D721Med (cell line): ENCODE data around the gene ASH1L.
"Not testable (repeated sequence)": the region's sequence is repeated elsewhere in the genome, so short reads cannot be mapped to it uniquely, and the experiment has no call there.

Experiments used
- DNase-seq: peaks from one replicate; pipeline ENCODE4 v3.0.0; 2011; ENCODE audit warnings: low spot score; ENCODE audit not compliant: insufficient read length
- FAIRE-seq: peaks from 2 replicates; lab custom pipeline; 2011; peaks lifted over from hg19 to GRCh38; lab: Jason Lieb, UNC
- TF ChIP-seq, protein P1 (sequence below): IDR thresholded peaks from 2 replicates; pipeline ENCODE4 v1.5.1; 2012; ENCODE audit warnings: mild to moderate bottlenecking, control low read depth; ENCODE audit not compliant: insufficient read depth; ENCODE audit errors: missing control alignments

ASH1L gene

DNA sequence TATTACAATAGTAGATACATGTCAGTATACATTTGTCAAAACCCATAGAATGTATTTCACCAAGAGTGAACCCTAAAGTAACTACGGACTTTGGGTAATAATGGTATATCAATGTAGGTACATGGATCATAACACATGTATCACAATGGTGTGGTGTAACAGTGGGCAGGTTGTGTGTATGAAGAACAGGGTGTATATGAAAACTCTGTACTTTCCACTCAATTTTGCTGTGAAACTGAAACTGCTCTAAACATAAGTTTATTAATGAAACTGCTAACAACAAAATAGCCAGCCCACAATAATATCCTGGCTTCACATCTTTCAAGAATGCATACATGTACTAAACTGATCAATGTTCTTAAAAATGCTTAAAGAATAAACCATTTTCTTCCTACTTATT lies 151.7 kb downstream of the ASH1L start:
- FAIRE-seq, result peak; percentile 92
- no peak for DNase-seq
- TF ChIP-seq, protein P1, sequence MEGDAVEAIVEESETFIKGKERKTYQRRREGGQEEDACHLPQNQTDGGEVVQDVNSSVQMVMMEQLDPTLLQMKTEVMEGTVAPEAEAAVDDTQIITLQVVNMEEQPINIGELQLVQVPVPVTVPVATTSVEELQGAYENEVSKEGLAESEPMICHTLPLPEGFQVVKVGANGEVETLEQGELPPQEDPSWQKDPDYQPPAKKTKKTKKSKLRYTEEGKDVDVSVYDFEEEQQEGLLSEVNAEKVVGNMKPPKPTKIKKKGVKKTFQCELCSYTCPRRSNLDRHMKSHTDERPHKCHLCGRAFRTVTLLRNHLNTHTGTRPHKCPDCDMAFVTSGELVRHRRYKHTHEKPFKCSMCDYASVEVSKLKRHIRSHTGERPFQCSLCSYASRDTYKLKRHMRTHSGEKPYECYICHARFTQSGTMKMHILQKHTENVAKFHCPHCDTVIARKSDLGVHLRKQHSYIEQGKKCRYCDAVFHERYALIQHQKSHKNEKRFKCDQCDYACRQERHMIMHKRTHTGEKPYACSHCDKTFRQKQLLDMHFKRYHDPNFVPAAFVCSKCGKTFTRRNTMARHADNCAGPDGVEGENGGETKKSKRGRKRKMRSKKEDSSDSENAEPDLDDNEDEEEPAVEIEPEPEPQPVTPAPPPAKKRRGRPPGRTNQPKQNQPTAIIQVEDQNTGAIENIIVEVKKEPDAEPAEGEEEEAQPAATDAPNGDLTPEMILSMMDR, result no peak

DNA sequence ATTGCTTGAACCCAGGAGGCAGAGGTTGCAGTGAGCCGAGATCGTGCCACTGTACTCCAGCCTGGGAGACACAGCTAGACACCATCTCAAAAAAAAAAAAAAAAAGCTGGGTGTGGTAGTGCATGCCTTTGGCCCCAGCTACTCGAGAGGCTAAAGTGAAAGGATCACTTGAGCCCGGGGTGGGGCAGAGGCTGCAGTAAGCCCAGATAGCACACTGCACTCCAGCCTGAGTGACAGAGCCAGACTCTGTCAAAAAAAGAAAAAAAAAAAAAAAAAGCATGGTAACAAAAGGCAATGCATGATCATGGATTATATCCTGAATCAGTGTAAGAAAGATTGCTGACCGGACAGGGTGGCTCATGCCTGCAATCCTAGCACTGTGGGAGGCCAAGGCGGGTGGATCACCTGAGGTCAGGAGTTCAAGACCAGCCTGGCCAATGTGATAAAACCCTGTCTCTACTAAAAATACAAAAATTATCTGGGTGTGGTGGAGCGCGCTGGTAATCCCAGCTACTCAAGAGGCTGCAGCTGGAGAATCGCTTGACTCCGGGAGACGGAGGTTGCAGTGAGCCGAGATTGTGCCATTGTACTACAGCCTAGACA lies 165.6 kb downstream of the ASH1L start:
- no peak for DNase-seq
- no peak for FAIRE-seq

DNA sequence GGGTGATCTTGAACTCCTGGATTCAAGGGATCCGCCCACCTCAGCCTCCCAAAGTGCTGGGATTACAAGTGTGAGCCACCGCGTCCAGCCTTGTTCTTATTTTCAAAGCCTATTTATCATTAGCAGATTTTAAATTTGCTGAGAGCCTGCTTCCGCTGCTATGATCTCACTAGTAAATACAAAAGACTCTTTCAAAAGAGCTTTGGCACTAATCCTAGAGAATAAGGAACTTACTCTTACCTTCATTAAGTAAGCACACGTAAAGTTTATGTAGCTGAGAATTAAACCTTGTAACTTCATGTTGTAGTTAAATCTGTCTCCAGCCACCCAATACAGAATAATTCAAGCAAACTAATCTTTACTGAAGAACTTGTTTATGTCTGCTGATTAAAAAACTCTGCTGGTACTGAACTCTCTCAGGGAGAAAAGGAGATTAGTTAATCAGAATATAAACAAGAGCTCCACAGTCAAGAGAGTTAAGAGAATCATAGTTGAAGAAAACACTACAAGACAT lies 169.6 kb downstream of the ASH1L start:
- DNase-seq (no peak), FAIRE-seq (peak; percentile 97)
- TF ChIP-seq, protein P1, result no peak

More for the DNA sequence above, 165.6 kb downstream of the ASH1L start:
- TF ChIP-seq, protein P1, result no peak

DNA sequence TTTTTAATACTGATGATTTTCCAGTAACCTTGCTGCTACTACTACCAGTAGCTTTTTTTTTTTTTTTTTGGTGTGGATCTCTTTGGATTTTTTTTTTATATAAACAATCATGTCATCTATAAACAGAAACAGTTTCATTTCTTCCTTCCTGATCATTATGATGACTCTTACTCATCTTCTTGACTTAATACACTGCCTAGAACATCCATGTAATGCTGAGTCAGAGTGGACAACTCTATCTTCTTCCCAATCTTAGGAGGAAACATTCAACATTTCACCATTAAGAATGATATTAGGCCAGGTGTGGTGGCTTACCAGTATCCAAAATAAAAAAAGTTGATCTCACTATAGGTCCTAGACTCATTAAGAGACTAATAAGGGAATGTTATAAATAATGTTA lies 172.8 kb downstream of the ASH1L start:
- FAIRE-seq, result peak; percentile 41

DNA sequence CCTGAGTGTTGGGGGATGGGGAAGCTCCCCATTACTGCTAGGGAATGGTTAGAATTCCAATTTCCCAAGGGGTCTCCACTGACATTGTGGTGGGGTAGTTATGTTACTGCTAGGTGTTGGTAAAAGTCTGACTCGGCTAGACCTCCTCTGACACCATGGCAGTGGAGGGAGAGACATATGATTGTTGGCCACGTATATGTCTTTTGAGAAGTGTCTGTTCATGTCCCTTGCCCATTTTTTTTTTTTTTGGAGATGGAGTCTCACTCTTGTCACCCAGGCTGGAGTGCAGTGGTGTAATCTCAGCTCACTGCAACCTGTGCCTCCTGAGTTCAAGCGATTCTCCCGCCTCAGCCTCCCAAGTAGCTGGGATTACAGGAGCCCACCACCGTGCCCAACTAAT lies 176.8 kb downstream of the ASH1L start:
- FAIRE-seq, DNase-seq: not testable (repeated sequence)

More for the DNA sequence above, 172.8 kb downstream of the ASH1L start:
- TF ChIP-seq, protein P1, result no peak
- DNase-seq, result no peak

DNA sequence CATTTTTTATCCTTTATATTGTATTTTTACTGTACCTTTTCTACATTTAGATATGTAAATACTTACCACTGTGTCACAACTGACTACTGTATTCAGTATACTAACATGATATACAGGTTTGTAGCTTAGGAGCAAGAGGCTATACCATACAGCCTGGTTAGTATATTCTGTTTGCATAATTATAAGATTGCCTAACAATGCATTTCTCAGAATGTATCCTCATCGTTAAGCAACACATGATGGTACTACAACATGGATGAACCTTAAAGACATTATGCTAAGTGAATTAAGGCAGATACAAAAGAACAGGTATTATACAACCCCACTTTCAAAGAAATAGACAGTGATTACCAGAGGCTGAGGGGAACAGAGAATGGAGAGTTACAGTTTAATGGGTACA lies 179.2 kb downstream of the ASH1L start:
- TF ChIP-seq, protein P1, result no peak
- DNase-seq (no peak), FAIRE-seq (peak; percentile 85)

DNA sequence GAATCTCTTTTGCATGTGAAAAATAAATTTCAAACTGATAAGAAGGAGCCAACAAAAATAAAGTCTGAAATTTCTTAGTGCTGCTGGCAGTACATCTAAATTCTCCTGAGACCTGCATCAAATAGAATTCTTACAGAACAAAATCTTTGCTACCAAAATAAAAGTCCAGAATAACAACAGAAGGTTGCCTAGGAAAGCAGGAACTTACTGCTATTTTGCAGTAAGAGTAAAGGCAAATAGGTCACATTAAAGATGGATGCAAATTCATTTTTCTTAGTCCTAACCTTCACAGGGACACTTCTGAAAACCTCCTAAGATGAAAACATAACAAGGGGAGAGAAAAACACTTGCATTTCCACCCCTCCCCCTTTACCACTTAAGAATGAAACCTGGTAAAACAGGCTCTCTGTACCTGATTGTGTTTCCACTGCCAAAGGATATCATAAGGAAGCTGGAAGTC lies 182.9 kb downstream of the ASH1L start:
- DNase-seq (no peak), FAIRE-seq (peak; percentile 63)

More for the DNA sequence above, 182.9 kb downstream of the ASH1L start:
- TF ChIP-seq, protein P1, result no peak
